ENCODE measurements around the gene ADCY4. TPM values are rescaled to one million over a fixed set of nuclear protein-coding genes. Genes with fewer than 3 reads are reported as not detected.

The ADCY4 gene
- total and polyA plus RNA-seq, 2 of the 13 experiments (the other 11 are each of a cell fraction or from before 2014, with no cell fraction given), result 0.03 TPM; not detected in 1

GRCh38 chr14:24309538-24310264 lies 25.2 kb downstream of the ADCY4 start, which contains the start of gene LTB4R2:
Gene LTB4R2 (plus strand): TSS chr14:24310140. CDS start chr14:24310665, 525 bp downstream.
- no TSS peak for BruUV-seq (replicated peaks)
- H2AFZ ChIP-seq (ENCODE audit: low read length), result no peak within 1 kb of the TSS
- peak within 1 kb of the TSS; percentile 4 for H3K27ac ChIP-seq (ENCODE audit: extremely low read length, insufficient read depth, low read length)
- no peak within 1 kb of the TSS for H3K4me2 ChIP-seq (ENCODE audit: low read depth, low read length)
- no peaks in the 10 kb centered on the region for H3K9me3 ChIP-seq (ENCODE audit: low read length)
- H3K36me3 ChIP-seq (replicated peaks in 1 of 2; ENCODE audit: control insufficient read depth in 1 of 2, insufficient read depth in 2 of 2, low read length in 2 of 2), result peaks cover 20 to 23% of the 10 kb centered on the region in 2 experiments
- DNase-seq (ENCODE audit: low spot score) (no peak), FAIRE-seq (no peak), ATAC-seq (no peak)
- no peaks in the 10 kb centered on the region for H4K20me1 ChIP-seq (ENCODE audit: insufficient read depth, low read length)
- intact Hi-C loops (cut with micrococcal nuclease; ENCODE audit: unreplicated experiment) (loop anchor here (2.0 kb wide), 1 partner anchor 67 kb away; the partner anchor contains the start of gene TINF2), in situ Hi-C loops (cut with HindIII; ENCODE audit: extremely low pct_ligation_motif_present, low pct_unique_long_range_greater_than_20kb) (no loop called here)
- peaks cover 9% of the 10 kb centered on the region for H3K79me2 ChIP-seq (ENCODE audit: insufficient read depth, low read length)
- POLR2A ChIA-PET, result interaction anchor here (0.8 to 24.7 kb wide), 9 partner anchors 9 to 216 kb away, joined by 3 to 850 read pairs (median 28); partner anchors contain the start of genes CHMP4A, DCAF11, DHRS1 and EMC9
- H3K27me3 ChIP-seq (ENCODE audit: control insufficient read depth in 1 of 2, insufficient read depth in 2 of 2, low read length in 2 of 2), result no peaks in the 10 kb centered on the region; a peak in 1 of 5 replicates
- no peak within 1 kb of the TSS for H3K9ac ChIP-seq (ENCODE audit: insufficient read depth, low read depth, low read length)
- H3K4me3 ChIP-seq (replicated peaks in 1 of 3; ENCODE audit: insufficient read depth in 1 of 3, low read depth in 2 of 3, low read length in 3 of 3), result no peak within 1 kb of the TSS
- peaks cover 53% of the 10 kb centered on the region for H3K4me1 ChIP-seq (ENCODE audit: insufficient read depth, low read length)
- CTCF ChIA-PET (ENCODE audit: low intra/inter-chr PET ratio, low total read pairs), result interaction anchor here (3.4 kb wide), 1 partner anchor 12 kb away, joined by 45 read pairs; the partner anchor contains the start of genes DHRS1 and NOP9
- WGBS (ENCODE audit: low lambda C conversion rate), result 95% methylated on average over 5 of the region's 5 CpGs
- TF ChIP-seq ZNF407 (CRISPR knock-in tag; IDR thresholded peaks at IDR 0.05; ENCODE audit: not compliant biosample characterization), result peak; percentile 83
- TF ChIP-seq ZNF768 (CRISPR knock-in tag; IDR thresholded peaks at IDR 0.05), result peak; percentile 42; the same call in 1 of the 2 replicates
- TF ChIP-seq ZNF883 (CRISPR knock-in tag; IDR thresholded peaks at IDR 0.05; ENCODE audit: not compliant biosample characterization), result peak; percentile 94
- TF ChIP-seq EEA1 (CRISPR knock-in tag; IDR thresholded peaks at IDR 0.05; ENCODE audit: borderline replicate concordance), result 0 out of 2 replicates have a peak, but pooled peaks have one; percentile 44
- peak; percentile 4 for TF ChIP-seq PCBP2 (optimal IDR thresholded peaks at IDR 0.05; ENCODE audit: low read depth, low read length, poor library complexity, severe bottlenecking)
- TF ChIP-seq SMARCE1 (IDR thresholded peaks at IDR 0.05; ENCODE audit: borderline replicate concordance), result 0 out of 2 replicates have a peak, but pooled peaks have one; percentile 4
- TF ChIP-seq HBP1 (CRISPR knock-in tag; IDR thresholded peaks at IDR 0.05; ENCODE audit: low read depth), result 0 out of 2 replicates have a peak, but pooled peaks have one; percentile 21
- TF ChIP-seq ZNF430 (CRISPR knock-in tag; IDR thresholded peaks at IDR 0.05), result peak; percentile 29; the same call in 1 of the 2 replicates
- TF ChIP-seq, protein P1, sequence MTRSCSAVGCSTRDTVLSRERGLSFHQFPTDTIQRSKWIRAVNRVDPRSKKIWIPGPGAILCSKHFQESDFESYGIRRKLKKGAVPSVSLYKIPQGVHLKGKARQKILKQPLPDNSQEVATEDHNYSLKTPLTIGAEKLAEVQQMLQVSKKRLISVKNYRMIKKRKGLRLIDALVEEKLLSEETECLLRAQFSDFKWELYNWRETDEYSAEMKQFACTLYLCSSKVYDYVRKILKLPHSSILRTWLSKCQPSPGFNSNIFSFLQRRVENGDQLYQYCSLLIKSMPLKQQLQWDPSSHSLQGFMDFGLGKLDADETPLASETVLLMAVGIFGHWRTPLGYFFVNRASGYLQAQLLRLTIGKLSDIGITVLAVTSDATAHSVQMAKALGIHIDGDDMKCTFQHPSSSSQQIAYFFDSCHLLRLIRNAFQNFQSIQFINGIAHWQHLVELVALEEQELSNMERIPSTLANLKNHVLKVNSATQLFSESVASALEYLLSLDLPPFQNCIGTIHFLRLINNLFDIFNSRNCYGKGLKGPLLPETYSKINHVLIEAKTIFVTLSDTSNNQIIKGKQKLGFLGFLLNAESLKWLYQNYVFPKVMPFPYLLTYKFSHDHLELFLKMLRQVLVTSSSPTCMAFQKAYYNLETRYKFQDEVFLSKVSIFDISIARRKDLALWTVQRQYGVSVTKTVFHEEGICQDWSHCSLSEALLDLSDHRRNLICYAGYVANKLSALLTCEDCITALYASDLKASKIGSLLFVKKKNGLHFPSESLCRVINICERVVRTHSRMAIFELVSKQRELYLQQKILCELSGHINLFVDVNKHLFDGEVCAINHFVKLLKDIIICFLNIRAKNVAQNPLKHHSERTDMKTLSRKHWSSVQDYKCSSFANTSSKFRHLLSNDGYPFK (CRISPR knock-in tag; IDR thresholded peaks at IDR 0.05; ENCODE audit: borderline replicate concordance), result 0 out of 2 replicates have a peak, but pooled peaks have one; percentile 36

All from HepG2 (cell line).